HG02973 (cell line): ENCODE data around the gene PDE4D.

Experiments used
- ATAC-seq: cut with Tn5 transposase; IDR thresholded peaks from one replicate; pipeline ENCODE4 v1.9.1; 2021; ENCODE audit warnings: moderate library complexity; ENCODE audit not compliant: unreplicated experiment

PDE4D gene

GRCh38 chr5:59037941-59038797 is 855.4 kb downstream of the PDE4D start:
- ATAC-seq: no peak

- no peak for ATAC-seq
These were observed 856.1 kb downstream of the PDE4D start for GRCh38 chr5:59037453-59037852.

- no peak for ATAC-seq
These were observed 856.5 kb downstream of the PDE4D start for GRCh38 chr5:59037041-59037440.

- no peak for ATAC-seq
These were observed 857.1 kb downstream of the PDE4D start for GRCh38 chr5:59036274-59036961.

- ATAC-seq: no peak
These were observed 857.8 kb downstream of the PDE4D start for GRCh38 chr5:59035681-59036080.

GRCh38 chr5:59034498-59035186 is 858.9 kb downstream of the PDE4D start:
- peak; percentile 58 for ATAC-seq

GRCh38 chr5:59027145-59027907 is 866.2 kb downstream of the PDE4D start:
- ATAC-seq: no peak

GRCh38 chr5:59025734-59026133 is 867.8 kb downstream of the PDE4D start:
- ATAC-seq: no peak

- ATAC-seq: no peak
These were observed 871.5 kb downstream of the PDE4D start for GRCh38 chr5:59021837-59022514.

GRCh38 chr5:59021286-59021673 is 872.2 kb downstream of the PDE4D start:
- no peak for ATAC-seq

- ATAC-seq: no peak
These were observed 872.8 kb downstream of the PDE4D start for GRCh38 chr5:59020611-59021285.

GRCh38 chr5:59019078-59019477 is 874.4 kb downstream of the PDE4D start:
- no peak for ATAC-seq

GRCh38 chr5:59016925-59017324 is 876.6 kb downstream of the PDE4D start:
- ATAC-seq: no peak

- ATAC-seq: no peak
These were observed 884.6 kb downstream of the PDE4D start for GRCh38 chr5:59008816-59009473.

- no peak for ATAC-seq
These were observed 886.0 kb downstream of the PDE4D start for GRCh38 chr5:59007460-59008063.

- ATAC-seq: no peak
These were observed 887.4 kb downstream of the PDE4D start for GRCh38 chr5:59005934-59006701.

GRCh38 chr5:59003641-59004040 is 889.9 kb downstream of the PDE4D start:
- no peak for ATAC-seq

GRCh38 chr5:59003124-59003523 is 890.4 kb downstream of the PDE4D start:
- no peak for ATAC-seq
